Lower lobe of right lung (tissue), 2 donors: Measurements from ENCODE around the gene CHST3. TPM values are rescaled to one million over a fixed set of nuclear protein-coding genes. Genes with fewer than 3 reads are reported as not detected.

ENCODE experiments used
- ATAC-seq, 2 donors: fragments of 200-7000 bp; cut with Tn5 transposase; one replicate each; pipeline ENCODE4 v1.9.1; 2020 to 2022; ENCODE audit warnings: mild to moderate bottlenecking in 2 of 2, moderate library complexity in 2 of 2
- DNase-seq: peaks from one replicate; pipeline ENCODE4 v3.0.0-alpha.2; 2020
- H3K27ac ChIP-seq: fragments of 200-600 bp; one replicate; pipeline ENCODE4 v1.8.0; 2022
- H3K27me3 ChIP-seq: fragments of 200-600 bp; one replicate; pipeline ENCODE4 v1.8.0; 2022; ENCODE audit warnings: low read depth
- H3K36me3 ChIP-seq: fragments of 200-600 bp; one replicate; pipeline ENCODE4 v1.8.0; 2022; ENCODE audit warnings: mild to moderate bottlenecking
- H3K4me1 ChIP-seq: fragments of 200-600 bp; one replicate; pipeline ENCODE4 v1.8.0; 2022
- H3K4me3 ChIP-seq: fragments of 200-600 bp; one replicate; pipeline ENCODE4 v1.8.0; 2022; ENCODE audit warnings: mild to moderate bottlenecking
- H3K9me3 ChIP-seq: fragments of 200-600 bp; one replicate; pipeline ENCODE4 v1.8.0; 2022
- intact Hi-C: fragments of 100-400 bp; cut with DNase I; formaldehyde crosslinking; loops from one replicate; pipeline ENCODE4 v1.11.0; 2022
- total RNA-seq: library from RNA; stranded (reverse); fragmentation: NEBNext Ultra II Directional; extraction: Animal tissue kit (Norgen Biotek cat#: 25700); gene quantifications from one replicate; pipeline ENCODE4 v1.2.1, GENCODE V29; 2021
- TF ChIP-seq, protein P1 (sequence below): fragments of 200-600 bp; IDR thresholded peaks from one replicate; pipeline ENCODE4 v1.8.0; 2022; ENCODE audit warnings: antibody characterized with exemption, mild to moderate bottlenecking
- donor health status: DM: no; HTN: yes; CAD: no; lungs with severe emphysema.

The CHST3 gene
- total RNA-seq, 1 donor from 2014 or later = 12.0 TPM

DNA sequence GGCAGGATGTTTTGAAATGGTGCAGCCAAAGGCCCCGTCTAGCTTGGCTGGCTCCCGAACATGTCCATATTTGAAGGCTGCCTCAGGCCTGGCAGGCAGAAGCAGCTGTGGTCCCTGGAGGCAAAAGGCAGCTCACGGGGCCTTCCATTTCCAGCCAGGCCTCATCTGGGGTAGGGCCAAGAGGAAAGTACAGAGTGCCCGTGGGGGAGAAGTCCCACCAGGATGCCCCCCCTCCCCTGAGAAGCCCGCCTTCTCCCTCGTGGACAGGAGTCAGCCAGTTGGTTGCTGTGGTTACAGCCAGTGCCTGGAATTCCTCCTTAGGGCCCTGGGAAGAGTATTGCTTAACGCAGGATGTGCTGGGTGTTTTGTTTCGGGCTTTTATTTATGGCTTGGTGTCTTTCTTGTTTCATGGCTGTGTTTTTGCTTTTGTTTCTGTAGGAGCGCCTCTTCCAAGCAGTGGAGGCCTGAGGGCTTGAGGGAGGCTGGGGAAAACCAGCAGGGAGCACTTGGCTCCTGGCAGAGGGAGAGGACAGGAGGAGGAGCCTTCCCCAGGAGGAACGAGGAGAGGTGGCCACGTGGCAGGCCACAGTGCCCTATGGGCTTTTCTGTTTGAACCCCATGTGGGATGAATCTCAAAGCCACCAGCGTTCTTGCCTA, 45.4 kb downstream of the CHST3 start:
- peaks cover 36% of the 10 kb centered on the region for H3K4me1 ChIP-seq
- H3K27me3 ChIP-seq = no peaks in the 10 kb centered on the region
- TF ChIP-seq, protein P1, sequence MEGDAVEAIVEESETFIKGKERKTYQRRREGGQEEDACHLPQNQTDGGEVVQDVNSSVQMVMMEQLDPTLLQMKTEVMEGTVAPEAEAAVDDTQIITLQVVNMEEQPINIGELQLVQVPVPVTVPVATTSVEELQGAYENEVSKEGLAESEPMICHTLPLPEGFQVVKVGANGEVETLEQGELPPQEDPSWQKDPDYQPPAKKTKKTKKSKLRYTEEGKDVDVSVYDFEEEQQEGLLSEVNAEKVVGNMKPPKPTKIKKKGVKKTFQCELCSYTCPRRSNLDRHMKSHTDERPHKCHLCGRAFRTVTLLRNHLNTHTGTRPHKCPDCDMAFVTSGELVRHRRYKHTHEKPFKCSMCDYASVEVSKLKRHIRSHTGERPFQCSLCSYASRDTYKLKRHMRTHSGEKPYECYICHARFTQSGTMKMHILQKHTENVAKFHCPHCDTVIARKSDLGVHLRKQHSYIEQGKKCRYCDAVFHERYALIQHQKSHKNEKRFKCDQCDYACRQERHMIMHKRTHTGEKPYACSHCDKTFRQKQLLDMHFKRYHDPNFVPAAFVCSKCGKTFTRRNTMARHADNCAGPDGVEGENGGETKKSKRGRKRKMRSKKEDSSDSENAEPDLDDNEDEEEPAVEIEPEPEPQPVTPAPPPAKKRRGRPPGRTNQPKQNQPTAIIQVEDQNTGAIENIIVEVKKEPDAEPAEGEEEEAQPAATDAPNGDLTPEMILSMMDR = no peak
- H3K9me3 ChIP-seq = no peaks in the 10 kb centered on the region
- H3K4me3 ChIP-seq = no peak overlapping the region
- H3K27ac ChIP-seq = peak overlapping the region; percentile 86
- DNase-seq = peak; percentile 69
- ATAC-seq = peak; percentile 77 to 84
- intact Hi-C loops = no loop called here
- peaks cover 14% of the 10 kb centered on the region for H3K36me3 ChIP-seq

DNA sequence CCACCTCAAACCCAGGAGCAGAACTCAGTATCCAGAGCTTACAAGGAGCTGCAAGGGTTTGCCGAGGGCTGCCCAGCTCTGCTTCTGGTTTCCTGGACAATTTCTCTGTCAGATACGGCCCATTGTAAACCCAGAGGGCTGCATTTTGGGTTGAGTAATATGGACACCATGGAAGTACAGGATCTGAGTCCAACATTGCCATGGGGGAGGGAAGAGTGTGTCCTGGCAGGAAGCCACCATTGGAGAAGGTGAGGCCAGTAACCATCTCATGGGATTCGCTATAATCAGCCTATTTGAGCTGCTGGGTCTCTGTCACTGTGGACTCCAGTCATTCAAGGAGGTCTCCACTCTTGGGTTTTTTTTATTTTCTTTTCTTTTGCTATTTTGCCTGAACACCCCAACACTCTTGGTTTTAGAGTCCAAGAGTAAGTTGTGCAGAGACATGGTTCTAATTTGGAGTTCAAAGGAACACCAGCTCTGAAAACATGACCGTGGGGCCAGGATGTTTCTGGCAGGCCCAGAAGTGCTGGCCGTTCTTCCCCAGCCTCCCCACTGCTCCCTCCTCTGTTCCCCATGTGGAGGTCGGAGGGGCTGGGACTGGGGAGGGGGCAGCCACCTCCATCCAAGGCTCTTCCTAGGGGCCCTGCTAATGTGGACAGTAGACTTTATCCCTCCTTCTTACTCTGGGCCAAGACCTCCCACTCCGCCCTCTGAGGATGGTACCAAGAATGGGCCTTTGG, 46.2 kb downstream of the CHST3 start:
- peaks cover 14% of the 10 kb centered on the region for H3K36me3 ChIP-seq

DNA sequence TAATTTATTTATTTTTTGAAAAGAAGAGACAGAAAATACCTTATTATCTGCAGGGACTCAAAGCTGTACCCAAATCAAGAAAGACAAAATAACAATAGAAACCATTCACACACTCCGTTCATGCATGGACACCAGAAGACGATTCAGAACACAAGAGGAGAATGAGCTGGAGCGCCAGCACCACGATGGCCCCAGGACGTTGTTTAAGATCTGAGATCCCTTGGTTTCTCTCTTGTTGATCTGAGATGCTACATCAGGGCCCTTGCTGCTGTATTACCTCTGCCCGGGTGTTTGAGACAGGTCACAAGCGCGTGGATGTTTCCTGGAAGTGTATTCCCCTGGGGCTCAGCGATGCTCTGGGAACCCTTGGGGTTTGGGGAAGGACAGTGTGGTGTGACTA, 46.8 kb downstream of the CHST3 start:
- Histone ChIP-seq H3K27ac (peak overlapping the region; percentile 86), H3K27me3 (no peaks in the 10 kb centered on the region), H3K9me3 (no peaks in the 10 kb centered on the region), H3K4me1 (peaks cover 36% of the 10 kb centered on the region), H3K36me3 (peaks cover 14% of the 10 kb centered on the region), H3K4me3 (no peak overlapping the region)
- ATAC-seq (no peak), DNase-seq (no peak)
- intact Hi-C loops = no loop called here
- TF ChIP-seq, protein P1 = no peak

More for the DNA sequence above, 46.2 kb downstream of the CHST3 start:
- H3K4me1 ChIP-seq = peaks cover 36% of the 10 kb centered on the region
- TF ChIP-seq, protein P1 = no peak
- ATAC-seq (no peak), DNase-seq (no peak)
- H3K27me3 ChIP-seq = no peaks in the 10 kb centered on the region
- intact Hi-C loops = no loop called here
- no peaks in the 10 kb centered on the region for H3K9me3 ChIP-seq
- no peak overlapping the region for H3K4me3 ChIP-seq
- peak overlapping the region; percentile 86 for H3K27ac ChIP-seq

DNA sequence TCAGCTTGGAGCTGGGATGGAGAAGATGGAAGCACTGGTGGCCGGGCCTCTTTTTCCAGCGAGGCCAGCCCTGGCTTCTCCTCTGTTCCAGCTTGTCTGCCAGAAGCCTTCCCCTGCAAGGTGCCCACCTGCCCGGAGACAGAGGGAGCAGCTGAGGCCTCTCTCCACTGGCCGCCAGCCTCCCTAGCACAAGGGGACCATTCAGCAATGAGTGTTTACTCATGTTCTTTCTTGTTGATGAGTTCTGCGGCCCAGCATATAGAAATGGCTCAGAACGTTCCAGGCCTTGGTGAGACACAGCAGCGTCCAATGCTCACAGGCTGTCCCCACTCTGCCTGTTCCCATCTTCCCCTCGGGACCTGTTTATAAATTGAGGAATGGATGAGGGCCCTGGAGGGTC, 47.3 kb downstream of the CHST3 start:
- H3K27me3 ChIP-seq = no peaks in the 10 kb centered on the region
- intact Hi-C loops = no loop called here
- no peak for ATAC-seq
- DNase-seq = no peak
- peak overlapping the region; percentile 86 for H3K27ac ChIP-seq
- H3K36me3 ChIP-seq = peaks cover 14% of the 10 kb centered on the region
- peaks cover 40% of the 10 kb centered on the region for H3K4me1 ChIP-seq
- H3K4me3 ChIP-seq = no peak overlapping the region
- no peaks in the 10 kb centered on the region for H3K9me3 ChIP-seq
- TF ChIP-seq, protein P1 = no peak

DNA sequence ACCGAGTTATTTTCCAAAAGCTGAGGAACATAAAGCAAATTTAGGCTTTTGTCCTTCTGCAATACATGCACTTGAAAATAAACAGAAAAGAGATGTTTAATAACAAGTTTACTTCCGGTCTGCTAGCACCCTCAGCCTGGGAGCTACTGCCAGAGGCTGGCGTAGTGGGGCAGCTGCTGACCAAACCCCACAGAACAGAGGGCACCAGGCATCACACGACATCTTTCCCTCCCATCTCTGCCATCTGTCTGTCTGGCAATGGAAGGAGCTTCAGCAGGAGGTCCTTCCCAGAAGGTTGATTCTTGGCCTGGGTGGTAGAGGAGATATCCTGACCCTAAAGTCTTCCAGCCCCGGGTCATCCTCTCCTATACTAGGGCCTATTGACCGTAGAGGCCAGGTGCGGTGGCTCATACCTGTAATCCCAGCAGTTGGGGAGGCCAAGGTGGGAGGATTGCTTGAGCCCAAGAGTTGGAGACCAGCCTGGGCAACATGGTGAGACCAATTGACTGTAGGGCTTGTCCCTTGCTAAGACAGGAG, 47.8 kb downstream of the CHST3 start:
- Histone ChIP-seq H3K27me3 (no peaks in the 10 kb centered on the region), H3K36me3 (peaks cover 13% of the 10 kb centered on the region), H3K9me3 (no peaks in the 10 kb centered on the region), H3K27ac (no peak overlapping the region), H3K4me1 (peaks cover 46% of the 10 kb centered on the region), H3K4me3 (no peak overlapping the region)
- intact Hi-C loops = no loop called here
- no peak for ATAC-seq
- TF ChIP-seq, protein P1 = no peak
- DNase-seq = no peak
